Inflammatory macrophage treated with lipopolysaccharide for 1 hour (primary cell): ENCODE data around the gene SLC7A8.

Source experiments
- DNase-seq, 2 donors: peaks; one replicate each; pipeline ENCODE4 v3.0.0-alpha.2; 2020 to 2022

Gene SLC7A8

DNA sequence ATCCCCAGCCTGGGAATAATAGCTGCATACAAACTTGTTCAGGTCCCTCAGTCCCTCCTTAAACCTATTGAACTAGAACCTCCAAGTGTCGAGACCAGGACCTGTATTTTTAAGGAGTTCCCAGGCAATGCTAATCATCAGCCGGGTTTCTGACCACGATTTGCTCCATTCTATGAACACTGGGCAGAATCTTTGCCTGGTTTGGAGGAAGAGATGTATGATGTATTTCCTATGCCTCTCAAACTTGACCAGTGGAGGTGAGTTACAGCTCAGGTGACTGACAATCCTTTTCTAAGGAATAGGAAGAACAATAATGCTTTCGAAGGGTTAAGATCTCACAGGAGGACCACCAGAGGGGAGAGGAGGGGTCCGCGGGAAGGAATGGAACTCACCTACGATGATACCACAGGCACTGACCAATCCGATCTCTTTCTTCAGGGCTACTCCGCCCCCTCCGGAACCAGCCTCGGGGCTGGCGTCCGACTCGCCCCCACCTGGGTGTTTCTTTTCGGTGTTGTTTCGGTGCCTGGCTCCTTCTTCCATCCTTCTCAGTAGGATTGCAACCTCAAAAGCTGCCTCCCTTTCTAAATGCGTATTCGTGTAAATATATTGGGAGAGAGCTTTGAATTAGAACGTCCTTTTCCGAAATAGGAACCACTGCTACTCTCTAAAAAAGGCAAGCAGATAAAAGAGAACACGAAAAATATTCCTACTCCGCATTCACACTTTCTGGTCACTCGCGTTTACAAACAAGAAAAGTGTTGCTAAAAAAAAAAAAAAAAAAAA, 895 bp downstream of the SLC7A8 start:
- DNase-seq: peak in 1 of 2 donors; percentile 13

DNA sequence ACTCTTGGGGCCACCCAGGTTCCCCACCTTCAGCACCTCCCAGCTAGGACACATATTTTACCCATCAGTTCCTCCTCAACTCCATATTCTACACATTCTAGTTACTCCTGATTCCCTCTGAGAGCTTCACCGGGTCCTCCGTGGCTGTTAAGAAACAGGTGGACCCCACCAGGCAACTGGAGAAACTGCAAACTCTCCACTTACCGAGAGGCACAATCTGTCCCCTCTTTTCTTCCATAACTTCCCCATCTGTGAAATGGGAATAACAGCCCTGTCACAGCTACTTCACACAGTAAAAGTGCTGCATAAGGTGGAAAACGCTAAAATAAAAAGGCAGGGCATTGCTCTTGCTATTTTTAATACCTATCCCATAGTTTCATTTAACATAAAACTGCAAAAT, 1.5 kb downstream of the SLC7A8 start:
- no peak for DNase-seq

DNA sequence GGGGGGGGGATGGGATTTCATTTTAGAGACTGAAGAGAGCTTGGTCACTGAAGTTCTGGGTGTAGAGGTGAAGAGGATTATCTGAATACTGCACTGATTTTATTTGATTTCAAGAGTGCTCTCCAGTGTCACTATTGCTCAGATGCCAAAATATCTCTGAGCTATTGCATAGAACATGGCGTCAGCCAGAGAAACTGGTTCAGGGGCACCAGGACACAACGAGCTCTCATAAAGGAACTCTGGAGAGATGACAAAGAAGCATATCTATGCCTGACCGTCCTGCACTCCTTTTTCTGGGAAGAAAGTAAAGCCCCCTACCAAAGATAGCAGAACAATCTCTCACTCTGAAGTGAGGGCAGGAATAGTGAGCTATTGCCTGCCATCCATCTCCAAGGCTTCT, 2.0 kb downstream of the SLC7A8 start:
- no peak for DNase-seq

- no peak for DNase-seq
Measured at GRCh38 chr14:23177181-23177580, 6.3 kb downstream of the SLC7A8 start.

GRCh38 chr14:23175823-23176222, 7.6 kb downstream of the SLC7A8 start:
- no peak for DNase-seq

DNA sequence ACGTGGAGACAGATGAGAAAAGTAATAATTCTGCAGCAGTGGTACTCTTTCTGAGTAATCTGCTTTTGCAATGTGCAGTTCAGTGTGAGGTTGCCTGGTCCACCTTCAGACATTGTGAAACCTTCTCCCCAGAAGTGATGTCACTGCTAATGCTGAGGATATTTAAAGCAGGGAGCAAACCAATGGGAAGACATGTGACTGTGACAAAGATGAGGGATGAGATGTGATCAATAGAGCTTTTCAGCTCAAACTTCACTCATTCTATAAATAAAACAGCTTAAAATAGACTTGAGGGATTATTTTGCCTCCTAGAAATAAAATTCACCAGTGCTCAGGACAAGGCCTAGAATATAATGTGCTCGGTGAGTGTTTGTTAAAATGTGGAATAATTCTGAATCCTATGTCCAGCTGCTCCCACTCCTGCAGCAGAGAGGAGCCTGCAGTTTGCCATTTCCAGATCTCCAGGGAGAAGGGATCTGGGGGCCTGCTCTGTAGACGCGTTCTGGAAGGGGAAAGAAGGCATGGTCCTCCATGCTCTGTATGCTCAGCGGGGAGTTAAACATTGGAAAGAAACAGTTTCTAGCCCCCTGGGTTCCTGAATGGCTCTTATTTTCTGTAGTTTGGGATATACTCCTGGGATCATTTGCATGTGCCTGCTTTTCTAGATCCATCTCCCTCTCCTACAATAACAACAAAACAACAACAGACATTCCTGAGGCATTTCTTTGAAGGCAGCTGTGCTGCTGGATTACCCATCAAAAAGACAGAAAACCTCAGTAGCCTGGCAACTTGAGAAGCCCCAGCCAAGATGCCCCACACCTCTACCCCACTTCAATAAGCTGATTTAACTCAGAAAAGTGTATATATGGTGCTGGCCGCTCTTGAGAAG, 8.9 kb downstream of the SLC7A8 start:
- peak; percentile 62 to 86 for DNase-seq

GRCh38 chr14:23173796-23174195, 9.7 kb downstream of the SLC7A8 start:
- no peak for DNase-seq

DNA sequence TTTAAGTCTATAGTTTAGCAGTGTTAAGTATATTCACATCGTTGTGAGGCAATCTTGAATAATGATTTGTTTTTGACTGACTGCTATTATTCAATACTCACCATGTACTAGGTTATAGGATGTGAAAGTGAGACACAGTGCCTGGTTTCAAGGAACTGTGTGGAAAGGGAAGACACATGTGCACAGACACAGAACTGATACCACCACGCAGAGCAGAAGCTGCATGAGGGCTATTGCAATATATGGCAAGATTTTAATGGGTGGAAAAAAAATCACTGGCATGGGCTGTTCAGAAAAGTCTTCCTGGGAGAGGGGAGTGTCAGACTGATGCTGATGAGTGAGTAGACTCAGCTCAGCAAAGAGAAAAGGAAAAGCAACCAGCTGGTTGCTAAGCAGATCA, 10.4 kb downstream of the SLC7A8 start:
- DNase-seq: peak; percentile 68 to 86

GRCh38 chr14:23172574-23172973, 10.9 kb downstream of the SLC7A8 start:
- DNase-seq: no peak

DNA sequence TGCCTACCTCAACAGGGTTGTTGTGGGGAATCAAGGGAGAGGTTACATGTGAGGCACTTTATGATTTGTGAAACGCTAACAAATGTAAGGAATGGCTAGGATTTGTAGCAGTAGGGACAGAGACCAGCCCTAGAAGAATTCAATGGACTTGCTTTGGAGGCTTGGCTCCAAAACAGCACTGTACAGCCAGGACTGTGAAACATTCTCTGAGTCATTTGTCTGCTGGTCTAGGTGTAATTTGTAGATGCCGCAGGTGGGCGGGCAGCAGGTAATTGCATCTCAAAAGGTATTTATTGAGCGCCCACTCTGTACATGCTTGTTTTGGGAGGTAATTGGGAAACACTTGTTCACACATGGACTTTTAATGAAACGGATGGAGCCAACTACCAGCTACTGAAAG, 11.4 kb downstream of the SLC7A8 start:
- no peak for DNase-seq

- DNase-seq: peak; percentile 41 to 84
Measured at GRCh38 chr14:23171222-23171975, 12.1 kb downstream of the SLC7A8 start.

DNA sequence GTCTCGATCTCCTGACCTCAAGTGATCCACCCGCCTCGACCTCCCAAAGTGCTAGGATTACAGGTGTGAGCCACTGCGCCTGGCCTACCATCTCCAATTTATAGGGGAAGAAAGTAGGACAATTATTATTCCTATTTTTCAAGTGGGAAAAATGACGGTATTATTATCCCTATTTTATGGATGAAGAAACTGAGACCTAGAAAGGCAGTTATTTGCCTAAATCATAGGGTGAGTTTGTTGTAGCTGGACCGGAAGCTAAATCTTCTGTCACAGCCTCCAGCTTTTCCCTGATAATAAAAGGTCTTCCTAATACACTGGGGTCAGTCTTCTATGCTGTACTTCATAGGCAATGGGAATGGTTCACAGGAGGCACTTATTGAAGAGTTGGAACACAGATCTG, 13.8 kb downstream of the SLC7A8 start:
- DNase-seq: no peak

DNA sequence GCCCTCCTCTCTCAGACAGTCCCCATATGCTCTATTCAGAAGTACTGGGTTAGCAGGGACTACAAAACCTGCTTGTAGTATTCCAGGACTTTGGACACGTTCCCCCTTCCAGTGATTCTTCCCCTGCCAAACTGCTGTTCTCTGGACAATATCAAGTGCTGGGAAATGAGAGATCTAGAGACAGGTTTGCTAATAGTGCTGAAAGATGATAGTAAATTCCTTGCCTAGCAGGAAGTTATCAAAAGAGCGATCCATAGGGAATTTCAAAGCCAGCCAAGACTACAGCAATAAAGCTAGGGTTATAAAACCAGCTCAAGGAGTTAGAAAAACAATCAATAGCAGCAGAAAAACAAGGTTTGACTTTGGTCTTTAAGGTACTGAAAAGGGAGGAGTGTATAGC, 15.2 kb downstream of the SLC7A8 start:
- DNase-seq: no peak

GRCh38 chr14:23167116-23167847, 16.2 kb downstream of the SLC7A8 start:
- peak; percentile 49 to 58 for DNase-seq

- DNase-seq: no peak
Measured at GRCh38 chr14:23164949-23165348, 18.5 kb downstream of the SLC7A8 start.

DNA sequence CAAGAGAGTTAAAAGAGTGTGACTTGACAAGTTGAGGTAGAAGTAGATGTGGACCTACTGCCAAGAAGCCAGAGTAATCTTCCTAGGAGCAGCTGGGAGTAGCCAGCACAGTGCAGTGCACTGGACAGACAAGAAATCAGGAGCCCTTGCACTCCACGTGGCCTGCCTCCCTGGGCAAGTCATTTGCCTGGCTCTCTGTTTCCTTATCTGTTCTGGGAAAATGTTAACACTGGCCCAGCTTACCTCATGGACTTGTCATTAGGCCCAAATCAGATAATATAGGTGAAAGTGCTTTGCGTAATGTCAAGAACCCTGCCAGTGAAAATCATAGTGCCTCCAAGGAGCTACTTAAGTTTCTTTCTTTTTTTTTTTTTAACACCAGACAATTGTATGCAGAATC, 19.2 kb downstream of the SLC7A8 start:
- DNase-seq: no peak

DNA sequence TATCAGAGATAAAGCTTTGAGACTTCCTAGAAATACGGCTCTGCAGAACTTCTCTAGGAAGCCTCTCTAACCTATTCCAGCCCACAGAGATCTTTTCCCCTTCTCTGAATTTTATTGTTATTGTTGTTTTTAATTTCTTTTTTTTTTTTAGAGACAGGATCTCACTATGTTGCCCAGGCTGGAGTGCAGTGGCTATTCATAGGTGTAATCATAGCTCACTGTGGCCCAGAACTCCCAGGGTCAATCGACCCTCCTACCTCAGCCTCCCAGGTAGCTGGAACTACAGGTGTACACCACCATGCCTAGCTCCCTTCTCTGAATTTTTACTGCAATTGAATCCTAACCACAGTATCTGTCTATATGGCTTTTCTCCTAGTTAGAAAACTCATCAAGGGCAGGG, 19.6 kb downstream of the SLC7A8 start:
- DNase-seq: no peak

DNA sequence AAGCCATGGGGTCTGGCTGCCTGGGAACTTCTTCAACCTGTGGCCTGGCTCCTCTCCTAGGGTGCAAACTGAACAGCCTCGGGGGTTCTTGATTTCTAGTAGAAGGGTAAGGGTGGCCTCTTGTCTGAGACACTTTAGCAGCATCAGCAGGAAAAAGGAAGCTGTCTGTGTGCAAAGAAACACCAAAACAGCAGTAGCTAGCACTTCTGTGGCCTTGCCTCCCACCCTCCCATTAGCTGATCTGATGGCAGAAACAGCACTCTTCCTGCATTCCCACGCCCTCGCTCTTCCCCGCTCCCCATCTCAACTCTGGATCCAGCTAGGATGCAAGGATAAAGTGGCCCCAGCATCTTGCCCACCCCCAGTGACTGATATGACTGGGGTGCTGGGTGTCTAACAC, 20.7 kb downstream of the SLC7A8 start:
- DNase-seq: no peak

- no peak for DNase-seq
Measured at GRCh38 chr14:23162005-23162404, 21.5 kb downstream of the SLC7A8 start.

- DNase-seq: peak; percentile 80 to 93
Measured at GRCh38 chr14:23160924-23161522, 22.4 kb downstream of the SLC7A8 start.

DNA sequence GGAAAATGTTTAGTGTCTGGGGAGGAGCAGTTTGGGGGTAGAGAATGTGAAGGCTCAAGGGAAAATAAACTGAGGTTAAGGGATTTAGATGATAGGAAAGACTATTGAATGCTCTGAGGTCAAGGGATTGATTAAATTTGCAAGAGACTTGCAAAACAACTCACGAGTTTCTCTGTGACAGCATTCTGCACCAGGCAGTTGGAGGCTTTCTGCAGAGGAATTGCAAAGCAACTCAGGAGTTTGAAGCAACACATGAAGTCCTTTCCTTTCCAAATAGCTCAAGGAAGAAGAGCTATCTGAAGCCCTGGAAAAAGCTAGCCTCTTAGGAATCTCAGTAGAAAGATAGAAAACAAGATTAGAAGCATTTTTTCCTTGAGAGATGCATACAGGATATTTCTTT, 23.9 kb downstream of the SLC7A8 start:
- DNase-seq: peak; percentile 32 to 68

DNA sequence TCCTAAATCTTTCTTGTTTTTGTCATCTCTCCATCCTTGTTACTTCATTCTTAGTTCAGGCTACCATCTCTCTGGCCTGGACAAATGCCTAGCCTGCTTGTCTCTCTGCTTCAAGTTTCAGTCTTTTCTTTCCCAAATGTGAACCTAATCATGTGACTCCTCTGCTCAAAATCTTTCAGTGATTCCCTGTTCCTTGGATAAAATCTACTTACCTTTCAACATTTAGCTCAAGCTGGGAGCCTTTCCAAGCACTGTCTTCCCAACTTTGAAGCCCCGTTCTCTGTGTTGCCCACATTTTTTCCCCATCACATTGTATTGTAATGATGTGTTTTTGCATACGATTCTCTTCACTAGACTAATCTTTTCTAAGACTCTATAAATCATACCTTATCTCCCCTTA, 24.7 kb downstream of the SLC7A8 start:
- DNase-seq: no peak
